WERI-Rb-1 (cell line): Measurements from ENCODE around the gene GJD2.

Source experiments
- DNase-seq: peaks from one replicate; pipeline ENCODE4 v3.0.0-alpha.2; 2020
- H3K27ac ChIP-seq: fragments of 250-450 bp; sonication (Bioruptor Pico); 2 replicates; pipeline ENCODE4 v1.5.1; 2020; ENCODE audit warnings: mild to moderate bottlenecking, moderate library complexity
- H3K27me3 ChIP-seq: fragments of 250-450 bp; sonication (Bioruptor Pico); 2 replicates; pipeline ENCODE4 v1.5.1; 2021; ENCODE audit warnings: mild to moderate bottlenecking, low read depth, moderate library complexity; ENCODE audit not compliant: insufficient read depth, severe bottlenecking
- H3K36me3 ChIP-seq: fragments of 250-450 bp; sonication (Bioruptor Pico); 2 replicates; pipeline ENCODE4 v1.5.1; 2020; ENCODE audit warnings: mild to moderate bottlenecking, moderate library complexity
- H3K4me3 ChIP-seq: 2 replicates; pipeline ENCODE4 v1.5.1; 2011; ENCODE audit warnings: low read depth, mild to moderate bottlenecking, control low read depth, low read length
- H3K9me3 ChIP-seq: fragments of 250-450 bp; sonication (Bioruptor Pico); 2 replicates; pipeline ENCODE4 v1.5.1; 2021; ENCODE audit warnings: mild to moderate bottlenecking, moderate library complexity; ENCODE audit not compliant: severe bottlenecking
- TF ChIP-seq, protein P1 (sequence below): IDR thresholded peaks from 2 replicates; pipeline ENCODE4 v1.5.1; 2011; ENCODE audit warnings: low read depth, mild to moderate bottlenecking, control low read depth, inconsistent platforms, low read length

GJD2 gene

DNA sequence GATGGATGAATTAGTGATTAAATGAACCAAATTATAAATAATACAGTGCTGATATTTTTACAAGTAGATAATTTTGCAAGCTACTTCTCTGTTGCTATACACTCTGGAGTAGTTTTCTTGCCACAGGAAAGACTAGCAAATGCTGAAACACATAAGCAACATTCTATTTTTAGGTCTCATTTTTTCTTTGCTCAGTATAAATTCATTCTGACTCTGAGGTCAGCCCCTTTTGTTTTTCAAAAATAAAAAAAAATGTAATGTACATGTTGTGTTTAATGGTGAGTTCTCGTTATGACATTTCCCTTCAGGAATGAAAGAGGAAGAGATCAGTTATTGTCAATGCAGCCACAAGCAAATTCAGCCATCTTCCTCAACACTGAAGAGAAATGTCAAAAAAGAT is 24.9 kb downstream of the GJD2 start:
- DNase-seq: no peak
- Histone ChIP-seq H3K4me3 (no peak overlapping the region), H3K36me3 (no peaks in the 10 kb centered on the region), H3K27me3 (no peaks in the 10 kb centered on the region), H3K27ac (no peak overlapping the region), H3K9me3 (peaks cover 2% of the 10 kb centered on the region)
- TF ChIP-seq, protein P1, sequence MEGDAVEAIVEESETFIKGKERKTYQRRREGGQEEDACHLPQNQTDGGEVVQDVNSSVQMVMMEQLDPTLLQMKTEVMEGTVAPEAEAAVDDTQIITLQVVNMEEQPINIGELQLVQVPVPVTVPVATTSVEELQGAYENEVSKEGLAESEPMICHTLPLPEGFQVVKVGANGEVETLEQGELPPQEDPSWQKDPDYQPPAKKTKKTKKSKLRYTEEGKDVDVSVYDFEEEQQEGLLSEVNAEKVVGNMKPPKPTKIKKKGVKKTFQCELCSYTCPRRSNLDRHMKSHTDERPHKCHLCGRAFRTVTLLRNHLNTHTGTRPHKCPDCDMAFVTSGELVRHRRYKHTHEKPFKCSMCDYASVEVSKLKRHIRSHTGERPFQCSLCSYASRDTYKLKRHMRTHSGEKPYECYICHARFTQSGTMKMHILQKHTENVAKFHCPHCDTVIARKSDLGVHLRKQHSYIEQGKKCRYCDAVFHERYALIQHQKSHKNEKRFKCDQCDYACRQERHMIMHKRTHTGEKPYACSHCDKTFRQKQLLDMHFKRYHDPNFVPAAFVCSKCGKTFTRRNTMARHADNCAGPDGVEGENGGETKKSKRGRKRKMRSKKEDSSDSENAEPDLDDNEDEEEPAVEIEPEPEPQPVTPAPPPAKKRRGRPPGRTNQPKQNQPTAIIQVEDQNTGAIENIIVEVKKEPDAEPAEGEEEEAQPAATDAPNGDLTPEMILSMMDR: no peak

DNA sequence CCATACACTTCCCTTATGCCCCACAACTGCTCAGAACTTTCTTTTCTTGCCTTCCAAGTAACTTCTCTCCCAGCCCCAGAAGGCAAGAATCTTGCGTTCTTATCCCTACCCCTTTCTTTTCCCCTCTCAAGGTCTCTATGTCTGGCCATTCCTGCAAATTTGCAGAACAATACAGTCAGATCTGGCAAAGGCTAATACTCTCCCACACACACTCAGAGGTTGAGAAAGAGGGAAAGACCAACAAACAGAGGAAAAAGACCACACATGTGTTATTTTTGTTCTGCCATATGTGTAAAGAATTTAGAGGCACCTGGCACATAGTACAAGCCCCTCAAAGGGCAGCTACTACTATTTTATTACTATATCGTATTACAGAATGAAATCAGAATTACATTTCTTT is 25.7 kb downstream of the GJD2 start:
- H3K9me3 ChIP-seq: peaks cover 2% of the 10 kb centered on the region

DNA sequence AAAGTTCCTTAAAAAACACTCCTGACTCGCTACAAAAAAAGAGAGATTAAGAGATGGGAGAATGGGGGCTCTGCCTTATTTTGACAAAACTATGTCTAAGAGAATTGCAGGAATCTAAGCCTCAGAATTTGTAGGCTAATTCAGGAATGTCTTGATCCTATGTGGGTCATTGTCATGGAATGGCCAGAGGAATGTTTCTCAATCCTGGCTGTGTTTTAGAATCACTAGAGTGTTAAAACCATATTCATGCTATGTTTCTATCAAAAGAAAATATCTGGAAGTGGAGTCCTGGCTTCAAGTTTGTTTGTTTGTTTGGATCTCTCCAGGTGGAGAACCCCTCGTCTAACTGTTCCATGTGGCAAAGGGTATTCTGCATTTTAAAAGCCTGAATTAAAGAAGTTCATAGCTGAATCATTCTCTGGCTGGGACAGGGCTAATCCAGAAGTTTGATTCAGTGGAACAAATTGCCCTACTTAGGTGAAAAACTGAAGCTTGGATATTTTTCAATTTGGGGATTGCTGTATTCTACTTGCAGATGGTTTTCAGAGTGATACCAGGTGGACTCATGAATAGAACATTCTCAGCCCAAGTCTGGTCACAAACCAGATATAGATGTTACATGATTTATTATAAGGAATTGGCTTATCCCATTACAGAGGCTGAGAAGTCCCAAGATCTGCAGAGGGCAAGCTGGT is 28.2 kb downstream of the GJD2 start:
- Histone ChIP-seq H3K9me3 (no peaks in the 10 kb centered on the region), H3K36me3 (no peaks in the 10 kb centered on the region), H3K27ac (no peak overlapping the region), H3K27me3 (no peaks in the 10 kb centered on the region), H3K4me3 (no peak overlapping the region)
- TF ChIP-seq, protein P1: no peak
- no peak for DNase-seq

More for the DNA sequence above, 25.7 kb downstream of the GJD2 start:
- TF ChIP-seq, protein P1: no peak
- H3K4me3 ChIP-seq: no peak overlapping the region
- DNase-seq: no peak
- no peaks in the 10 kb centered on the region for H3K27me3 ChIP-seq
- H3K27ac ChIP-seq: no peak overlapping the region
- no peaks in the 10 kb centered on the region for H3K36me3 ChIP-seq

DNA sequence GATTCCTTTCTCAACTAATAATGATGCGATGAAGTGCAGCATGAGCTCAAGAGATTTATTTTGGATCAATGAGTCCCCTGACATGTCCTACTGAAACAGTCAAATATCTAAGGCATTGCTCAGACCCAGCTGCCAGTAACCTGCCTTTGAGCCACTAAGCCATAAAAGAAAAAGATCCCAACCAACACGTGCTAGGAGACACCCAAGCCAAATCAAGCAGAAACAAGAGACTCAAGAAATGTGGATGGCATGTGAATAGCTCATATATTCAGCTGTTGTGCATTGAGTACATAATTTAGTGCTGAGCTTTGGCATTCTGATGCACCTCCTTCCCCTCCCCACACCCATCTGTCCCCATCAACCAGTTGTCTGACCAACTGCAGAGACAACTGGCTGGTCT is 29.2 kb downstream of the GJD2 start:
- TF ChIP-seq, protein P1: no peak
- Histone ChIP-seq H3K27ac (no peak overlapping the region), H3K36me3 (no peaks in the 10 kb centered on the region), H3K4me3 (no peak overlapping the region), H3K27me3 (no peaks in the 10 kb centered on the region), H3K9me3 (no peaks in the 10 kb centered on the region)
- no peak for DNase-seq

DNA sequence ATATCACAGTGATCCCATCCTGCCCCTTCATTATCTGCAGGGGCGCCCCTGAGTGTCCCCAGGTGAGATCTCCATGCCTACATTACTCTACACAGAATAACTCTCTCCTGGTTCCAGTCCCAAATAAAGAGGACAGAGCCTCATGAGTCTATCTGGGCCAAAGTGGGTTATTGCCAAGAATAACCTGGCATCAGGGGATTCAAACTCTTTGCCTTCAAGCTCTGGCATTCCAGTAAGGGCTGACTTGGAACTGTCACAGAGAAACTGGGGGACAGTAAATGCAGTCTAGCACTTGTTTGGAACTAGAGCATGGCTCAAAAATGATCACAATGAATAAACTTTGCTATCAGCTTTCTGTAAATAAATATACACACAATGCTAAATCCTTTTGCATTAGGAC is 30.3 kb downstream of the GJD2 start:
- Histone ChIP-seq H3K27ac (no peak overlapping the region), H3K4me3 (no peak overlapping the region), H3K36me3 (no peaks in the 10 kb centered on the region), H3K27me3 (no peaks in the 10 kb centered on the region), H3K9me3 (no peaks in the 10 kb centered on the region)
- DNase-seq: no peak
- TF ChIP-seq, protein P1: no peak

DNA sequence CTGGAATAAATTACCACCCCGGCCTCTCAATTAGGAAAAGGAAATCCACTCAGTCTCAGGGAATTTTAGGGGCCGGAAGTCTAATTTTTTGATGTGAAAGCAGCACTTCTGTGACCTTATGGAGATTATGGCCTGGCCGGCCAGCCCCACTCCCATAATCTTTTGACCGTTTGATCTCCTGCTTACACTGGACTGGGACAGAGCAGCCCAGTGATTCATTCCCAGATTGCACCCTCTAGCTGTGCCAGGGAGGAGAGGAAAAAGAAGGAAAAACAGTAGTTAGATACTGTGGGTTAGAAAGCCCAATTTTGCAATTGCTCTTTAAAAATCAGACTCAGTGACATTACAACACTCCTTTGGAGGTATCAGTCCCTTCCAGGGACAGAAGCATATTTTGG is 32.4 kb downstream of the GJD2 start:
- TF ChIP-seq, protein P1: peak; percentile 13; the same call in 1 of the 2 replicates
- no peaks in the 10 kb centered on the region for H3K27me3 ChIP-seq
- peak overlapping the region; percentile 85 for H3K27ac ChIP-seq
- DNase-seq: peak; percentile 67
- H3K9me3 ChIP-seq: no peaks in the 10 kb centered on the region
- H3K36me3 ChIP-seq: no peaks in the 10 kb centered on the region
- H3K4me3 ChIP-seq: peak overlapping the region; percentile 34
